SIG-M5 (cell line): ENCODE results near the gene ZNF598.
"Not testable (repeated sequence)": the region's sequence is repeated elsewhere in the genome, so short reads cannot be mapped to it uniquely, and the experiment has no call there.

Experiments
- DNase-seq: peaks from one replicate; lab custom pipeline; 2025; lab: John Stamatoyannopoulos, UW

The ZNF598 gene

DNA sequence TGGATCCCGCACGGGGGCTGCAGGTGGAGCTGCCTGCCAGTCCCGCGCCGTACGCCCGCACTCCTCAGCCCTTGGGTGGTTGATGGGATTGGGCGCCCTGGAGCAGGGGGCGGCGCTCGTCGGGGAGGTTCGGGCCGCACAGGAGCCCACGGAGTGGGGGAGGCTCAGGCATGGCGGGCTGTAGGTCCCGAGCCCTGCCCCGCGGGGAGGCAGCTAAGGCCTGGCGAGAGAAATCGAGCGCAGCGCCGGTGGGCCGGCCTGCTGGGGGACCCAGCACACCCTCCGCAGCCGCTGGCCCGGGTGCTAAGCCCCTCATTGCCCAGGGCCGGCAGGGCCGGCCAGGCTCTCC is 51.5 kb downstream of the ZNF598 start:
- DNase-seq, result not testable (repeated sequence)

DNA sequence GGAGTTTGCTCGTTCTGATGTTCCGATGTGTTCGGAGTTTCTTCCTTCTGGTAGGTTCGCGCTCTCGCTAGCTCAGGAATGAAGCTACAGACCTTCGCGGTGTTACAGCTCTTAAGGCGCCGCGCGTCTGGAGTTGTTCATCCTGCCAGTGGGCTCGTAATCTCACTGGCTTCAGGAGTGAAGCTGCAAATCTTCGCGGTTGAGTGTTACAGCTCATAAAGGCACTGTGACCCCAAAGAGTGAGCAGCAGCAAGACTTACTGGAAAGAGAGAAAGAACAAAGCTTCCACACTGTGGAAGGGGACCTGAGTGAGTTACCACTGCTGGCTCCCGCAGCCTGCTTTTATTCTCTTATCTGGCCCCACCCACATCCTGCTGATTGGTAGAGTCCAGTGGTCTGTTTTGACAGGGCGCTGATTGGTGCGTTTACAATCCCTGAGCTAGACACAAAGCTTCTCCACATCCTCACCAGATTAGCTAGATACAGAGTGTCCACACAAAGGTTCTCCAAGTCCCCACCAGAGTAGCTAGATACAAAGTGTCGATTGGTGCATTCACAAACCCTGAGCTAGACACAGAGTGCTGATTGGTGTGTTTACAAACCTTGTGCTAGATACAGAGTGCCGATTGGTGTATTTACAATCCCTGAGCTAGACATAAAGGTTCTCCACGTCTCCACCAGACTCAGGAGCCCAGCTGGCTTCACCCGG is 52.0 kb downstream of the ZNF598 start:
- DNase-seq, result not testable (repeated sequence)

DNA sequence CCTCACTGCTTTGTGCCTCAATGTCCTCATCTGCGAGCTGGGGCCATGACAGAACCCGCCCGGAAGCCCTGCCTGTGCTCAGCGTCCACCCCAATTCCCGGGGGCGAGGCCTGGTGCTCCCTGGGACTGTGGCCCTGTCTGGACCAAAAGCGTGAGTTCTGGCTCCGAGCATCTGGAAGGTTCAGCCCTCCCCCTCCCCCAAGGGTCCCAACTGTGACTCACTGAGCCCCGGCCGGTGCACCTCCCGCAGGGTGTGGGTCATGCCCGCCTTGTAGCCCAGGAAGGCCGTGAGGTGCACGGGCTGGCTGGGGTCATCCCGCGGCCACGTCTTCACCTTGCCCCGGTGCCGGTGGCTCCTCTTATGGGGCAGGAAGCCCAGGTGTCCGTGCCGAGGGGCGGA is 55.9 kb downstream of the ZNF598 start:
- no peak for DNase-seq

DNA sequence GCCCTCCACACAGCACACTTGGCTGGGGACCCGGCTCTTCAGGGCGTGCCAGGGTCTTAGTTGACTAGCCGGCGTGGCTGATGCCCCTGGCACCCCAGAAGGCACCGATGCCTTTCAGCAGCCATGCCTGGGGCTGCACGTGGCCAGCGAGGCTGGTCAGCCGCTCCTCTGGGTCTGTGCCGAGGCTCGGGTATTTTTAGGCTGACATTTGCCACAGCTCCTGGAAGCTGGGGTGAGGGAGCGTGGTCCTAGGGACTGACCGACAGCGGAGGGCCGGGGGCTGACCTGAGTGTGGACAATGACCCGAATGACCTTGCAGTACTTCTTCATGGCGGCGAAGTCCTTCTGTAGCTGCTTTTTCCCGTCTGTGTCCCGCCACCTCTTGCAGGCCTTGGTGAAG is 59.1 kb downstream of the ZNF598 start:
- no peak for DNase-seq

DNA sequence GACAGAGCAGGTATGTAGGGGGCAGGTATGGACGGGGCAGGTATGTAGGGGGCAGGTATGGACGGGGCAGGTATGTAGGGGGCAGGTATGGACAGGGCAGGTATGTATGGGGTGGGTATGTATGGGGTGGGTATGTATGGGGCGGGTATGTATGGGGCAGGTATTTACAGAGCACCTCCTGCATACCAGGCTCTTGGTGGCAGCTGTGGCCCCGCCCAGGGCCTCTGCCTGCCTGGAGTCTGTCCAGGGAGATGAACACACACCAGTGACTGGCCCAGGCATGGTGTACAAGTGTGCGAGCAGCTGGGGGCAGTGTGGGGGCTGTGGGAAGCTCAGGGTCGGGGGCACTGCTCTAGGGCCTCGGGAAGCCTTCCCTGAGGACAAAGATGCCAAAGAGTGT is 59.6 kb downstream of the ZNF598 start:
- no peak for DNase-seq

DNA sequence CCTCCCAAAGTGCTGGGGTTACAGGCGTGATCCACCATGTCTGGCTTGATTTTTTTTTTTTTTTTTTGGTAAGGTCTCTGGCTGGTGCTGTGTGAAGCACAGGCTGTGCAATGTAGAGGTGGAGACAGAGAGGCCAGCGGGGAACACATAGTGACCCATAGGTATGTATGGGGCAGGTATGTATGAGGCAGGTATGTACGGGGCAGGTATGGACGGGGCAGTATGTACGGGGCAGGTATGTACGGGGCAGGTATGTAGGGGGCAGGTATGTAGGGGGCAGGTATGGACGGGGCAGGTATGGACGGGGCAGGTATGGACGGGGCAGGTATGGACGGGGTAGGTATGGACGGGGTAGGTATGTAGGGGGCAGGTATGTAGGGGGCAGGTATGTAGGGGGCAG is 60.1 kb downstream of the ZNF598 start:
- no peak for DNase-seq
